Endothelial cell of umbilical vein (primary cell): ENCODE measurements around the gene TXNIP. TPM values are rescaled to one million over a fixed set of nuclear protein-coding genes. Genes with fewer than 3 reads are reported as not detected.

Experiments used
- BruUV-seq: library from RNA; stranded (reverse); fragments of 400-500 nt; replicated peaks from 2 replicates; lab custom pipeline; 2021; lab: Mats Ljungman, UMichigan
- CTCF ChIA-PET: fragments of 300-600, 350-600 bp; sonication (Branson Sonifier 250); formaldehyde crosslinking; loops from one replicate; lab custom pipeline; 2021; ENCODE audit warnings: antibody characterized with exemption, inconsistent platforms; lab: Charles Lee
- POLR2A ChIA-PET: fragments of 300-600, 350-600 bp; sonication (Branson Sonifier 250); formaldehyde crosslinking; loops from one replicate; lab custom pipeline; 2021; ENCODE audit warnings: antibody characterized with exemption, inconsistent platforms; lab: Charles Lee
- DNase-seq: peaks from one replicate; pipeline ENCODE4 v3.0.0-alpha.2; 2011; ENCODE audit warnings: low read depth, low spot score
- FAIRE-seq: peaks from 2 replicates; lab custom pipeline; 2011; peaks lifted over from hg19 to GRCh38; lab: Jason Lieb, UNC
- H2AFZ ChIP-seq: 2 replicates; pipeline ENCODE4 v1.6.0; 2012; ENCODE audit warnings: low read depth, low read length, control low read depth, inconsistent platforms
- H3K27ac ChIP-seq: 2 replicates; pipeline ENCODE4 v1.5.1; 2011; ENCODE audit warnings: low read depth, mild to moderate bottlenecking, control low read depth, low read length, moderate library complexity; ENCODE audit not compliant: insufficient read depth
- H3K27me3 ChIP-seq, 2 experiments: 2 replicates each; pipeline versions ENCODE4 v1.6.0 to v1.6.1; 2011; ENCODE audit warnings: low read length in 2 of 2, mixed read lengths in 1 of 2; ENCODE audit not compliant: control insufficient read depth in 2 of 2, insufficient read depth in 2 of 2
- H3K36me3 ChIP-seq, 2 experiments: 2 replicates in 1 of 2; 3 replicates in 1 of 2; pipeline ENCODE4 v1.5.1; 2011; ENCODE audit warnings: low read length in 2 of 2, mild to moderate bottlenecking in 1 of 2, moderate library complexity in 1 of 2; ENCODE audit not compliant: control insufficient read depth in 2 of 2, insufficient read depth in 2 of 2; ENCODE audit errors: extremely low read depth in 1 of 2
- H3K4me1 ChIP-seq: 3 replicates; pipeline ENCODE4 v1.5.1; 2011; ENCODE audit warnings: mild to moderate bottlenecking, low read length; ENCODE audit not compliant: control insufficient read depth, insufficient read depth; ENCODE audit errors: extremely low read depth
- H3K4me2 ChIP-seq: 2 replicates; pipeline ENCODE4 v1.6.1; 2011; ENCODE audit warnings: low read length, control low read depth, mixed read lengths; ENCODE audit not compliant: insufficient read depth
- H3K4me3 ChIP-seq, 3 experiments: fragments of 200-600 bp in 1 of 3; sonication (generic), shearing (Covaris generic) in 1 of 3; replicated peaks in 1 of 3; 2 replicates each; pipeline ENCODE4 v1.5.1; 2011 to 2016; ENCODE audit warnings: control low read depth in 3 of 3, low read length in 3 of 3, mild to moderate bottlenecking in 2 of 3, inconsistent platforms in 1 of 3, low read depth in 1 of 3, moderate library complexity in 1 of 3; ENCODE audit not compliant: insufficient read depth in 1 of 3
- H3K79me2 ChIP-seq: 2 replicates; pipeline ENCODE4 v1.6.0; 2012; ENCODE audit warnings: low read length, inconsistent platforms; ENCODE audit not compliant: control insufficient read depth, insufficient read depth
- H3K9ac ChIP-seq: replicated peaks from 2 replicates; pipeline ENCODE3; 2011; ENCODE audit warnings: low read length, control low read depth; ENCODE audit not compliant: insufficient read depth; ENCODE audit errors: extremely low read depth
- H3K9me1 ChIP-seq: replicated peaks from 3 replicates; pipeline ENCODE4 v1.6.0; 2011; ENCODE audit warnings: mild to moderate bottlenecking, low read length; ENCODE audit not compliant: control insufficient read depth, insufficient read depth; ENCODE audit errors: extremely low read depth
- H3K9me3 ChIP-seq: replicated peaks from 2 replicates; pipeline ENCODE4 v1.5.1; 2012; ENCODE audit warnings: low read length, inconsistent platforms; ENCODE audit not compliant: control insufficient read depth, insufficient read depth
- H4K20me1 ChIP-seq: replicated peaks from 2 replicates; pipeline ENCODE3; 2011; ENCODE audit warnings: mild to moderate bottlenecking, low read length; ENCODE audit not compliant: control insufficient read depth, insufficient read depth; ENCODE audit errors: extremely low read depth
- CTCF ChIP-seq, 2 donors: IDR thresholded peaks; 1 replicate in 1 of 2; 2 replicates in 1 of 2; pipeline ENCODE4 v1.5.1; 2011; ENCODE audit warnings: low read length in 2 of 2, mild to moderate bottlenecking in 2 of 2, moderate library complexity in 2 of 2, control low read depth in 1 of 2, inconsistent platforms in 1 of 2, low read depth in 1 of 2; ENCODE audit not compliant: insufficient read depth in 1 of 2; ENCODE audit errors: extremely low read depth in 1 of 2
- MYC ChIP-seq: IDR thresholded peaks from one replicate; pipeline ENCODE4 v1.6.1; 2011; ENCODE audit warnings: mild to moderate bottlenecking, low read depth, low read length
- POLR2AphosphoS5 ChIP-seq: IDR thresholded peaks from 2 replicates; pipeline ENCODE4 v1.6.1; 2012; ENCODE audit warnings: low read depth, mild to moderate bottlenecking, control low read depth, low read length, moderate library complexity; ENCODE audit not compliant: insufficient read depth
- dilution Hi-C: fragments of 300-500 bp; cut with MboI; formaldehyde crosslinking; loops from one replicate; pipeline ENCODE4 v1.15.0; 2019; ENCODE audit warnings: low sequenced_read_pairs; ENCODE audit not compliant: extremely low pct_ligation_motif_present
- intact Hi-C: fragments of 100-400 bp; cut with micrococcal nuclease; formaldehyde crosslinking; loops from one replicate; pipeline ENCODE4 v1.10.0; 2022
- polyA plus RNA-seq, 4 experiments: library from polyadenylated mRNA; depleted of rRNA in 3 of 4; stranded (reverse) in 3 of 4; unstranded in 1 of 4; fragments of >200 nt; gene quantifications; 2 replicates each; pipeline versions ENCODE4 v1.2.1 to v1.2.3, GENCODE V29; 2011 to 2012; ENCODE audit warnings: missing spikeins in 1 of 4
- total RNA-seq: library from RNA; stranded (reverse); gene quantifications from 2 replicates; pipeline ENCODE4 v1.2.3, GENCODE V29; 2021

The TXNIP gene
- total and polyA plus RNA-seq, 2 donors (not counting 3 experiments of a cell fraction or from before 2014, with no cell fraction given) = 9.1 to 21.8 TPM

DNA sequence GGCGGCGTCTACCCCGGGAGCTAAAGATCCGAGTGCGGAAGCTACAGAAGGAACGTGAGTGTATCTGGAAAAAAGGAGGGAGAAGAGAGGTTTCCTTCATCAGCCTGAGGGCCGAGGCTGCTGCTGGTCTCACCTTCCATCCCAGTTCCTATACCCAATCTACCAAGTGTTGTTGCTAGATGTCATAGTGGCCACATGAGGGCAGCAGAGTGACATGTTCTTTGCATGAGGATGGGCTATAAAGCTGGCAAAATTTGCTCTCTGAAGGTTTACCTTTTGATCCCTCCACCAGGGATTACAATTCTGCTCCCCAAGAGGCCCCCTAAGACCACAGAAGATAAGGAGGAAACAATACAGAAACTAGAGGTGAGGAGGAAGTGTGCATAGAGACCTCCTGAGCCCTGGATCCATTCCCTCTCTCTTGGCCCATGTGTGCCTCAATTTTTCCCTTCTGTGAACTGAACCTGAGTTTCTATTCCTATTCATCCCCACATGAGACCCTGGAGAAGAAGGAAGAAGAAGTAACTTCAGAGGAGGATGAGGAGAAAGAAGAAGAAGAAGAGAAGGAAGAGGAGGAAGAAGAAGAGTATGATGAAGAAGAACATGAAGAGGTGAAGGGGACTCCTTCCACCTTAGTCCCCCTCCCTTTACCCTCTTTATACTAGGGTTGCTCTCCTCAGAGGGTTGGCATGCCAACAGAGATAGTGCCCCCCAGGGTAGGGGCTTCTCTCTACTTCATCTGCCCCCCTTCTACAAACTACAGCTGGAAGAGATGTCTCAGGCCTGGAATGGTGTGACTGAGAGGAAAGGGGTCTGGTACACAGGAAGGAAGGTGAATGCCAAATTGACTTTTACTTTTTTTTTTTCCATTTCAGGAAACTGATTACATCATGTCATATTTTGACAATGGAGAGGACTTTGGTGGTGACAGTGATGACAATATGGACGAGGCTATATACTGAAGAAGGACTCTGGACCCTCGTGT, 18.6 kb downstream of the TXNIP start:
- peak; percentile 97 for FAIRE-seq
- peak; percentile 78 for DNase-seq
- H3K4me1 ChIP-seq = peaks cover 40% of the 10 kb centered on the region
- peak overlapping the region; percentile 54 for H3K9ac ChIP-seq
- H3K4me3 ChIP-seq = no peak overlapping the region
- H3K4me2 ChIP-seq = peak overlapping the region; percentile 87
- ChIA-PET POLR2A (interaction anchor here (0.5 to 1.1 kb wide), 3 partner anchors 13 to 55 kb away, joined by 4 read pairs; partner anchors contain the start of genes ANKRD34A and POLR3GL), CTCF (interaction anchor here (0.5 to 20.0 kb wide), 30 partner anchors 8 to 132 kb away, joined by 3 to 496 read pairs (median 4); partner anchors contain the start of genes ANKRD34A, NUDT17, PIAS3 and POLR3GL)
- H3K9me3 ChIP-seq = no peaks in the 10 kb centered on the region
- no peaks in the 10 kb centered on the region for H3K79me2 ChIP-seq
- intact Hi-C loops = loop anchor here (1.0 kb wide), 4 partner anchors 19 to 86 kb away; partner anchors contain the start of gene TXNIP
- H3K27me3 ChIP-seq = no peaks in the 10 kb centered on the region
- H3K27ac ChIP-seq = peak overlapping the region; percentile 89
- BruUV-seq = no TSS peak
- H3K9me1 ChIP-seq = no peaks in the 10 kb centered on the region
- dilution Hi-C loops = no loop called here
- H3K36me3 ChIP-seq = no peaks in the 10 kb centered on the region
- peak; percentile 72 to 76 for TF ChIP-seq CTCF (IDR thresholded peaks at IDR 0.05; ENCODE audit: extremely low read depth in 1 of 2, insufficient read depth in 1 of 2, low read depth in 1 of 2, low read length in 2 of 2)
- no peak for TF ChIP-seq MYC
- TF ChIP-seq POLR2AphosphoS5 = no peak
- H4K20me1 ChIP-seq = no peaks in the 10 kb centered on the region
- H2AFZ ChIP-seq = peak overlapping the region; percentile 16
